ENCODE results near the gene HUS1.
"Not testable (repeated sequence)": the region's sequence is repeated elsewhere in the genome, so short reads cannot be mapped to it uniquely, and the experiment has no call there.

Gene HUS1

DNA sequence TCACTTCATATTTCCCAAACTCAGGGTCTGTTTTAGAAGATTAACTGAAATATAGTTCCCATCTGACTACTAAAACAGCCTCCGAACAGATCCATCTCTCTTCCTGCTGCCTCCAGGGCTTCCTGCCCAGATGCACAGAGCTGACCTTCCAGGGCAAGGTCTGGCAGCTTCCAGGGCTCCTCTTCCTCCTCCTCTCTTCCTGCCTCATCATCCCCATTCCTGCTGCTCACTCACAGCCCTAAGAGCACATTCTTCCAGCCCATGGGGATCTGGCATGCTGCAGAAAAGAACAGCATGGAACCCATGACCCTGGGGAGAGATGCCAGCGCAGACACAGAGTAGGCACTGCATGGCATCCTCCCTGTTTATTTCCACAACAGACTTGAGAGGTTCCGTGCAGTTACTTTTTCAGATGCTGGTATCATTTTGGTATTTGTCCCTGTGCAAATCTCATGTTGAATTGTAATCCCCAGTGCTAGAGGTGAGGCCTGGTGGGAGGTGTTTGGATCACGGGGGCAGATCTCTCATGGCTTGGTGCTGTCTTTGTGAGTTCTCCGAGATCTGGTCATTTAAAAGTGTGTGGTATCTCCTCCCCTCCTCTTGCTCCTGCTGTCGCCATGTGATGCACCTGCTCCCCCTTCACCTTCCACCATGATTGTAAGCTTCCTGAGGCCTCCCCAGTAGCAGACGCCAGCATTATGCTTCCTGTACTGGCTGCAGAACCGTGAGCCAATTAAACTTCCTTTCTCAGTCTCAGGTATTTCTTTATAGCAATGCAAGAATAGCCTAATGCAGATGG, 35.5 kb downstream of the HUS1 start:
- DNase-seq, result no peak

- not testable (repeated sequence) for DNase-seq
Measured at GRCh38 chr7:47942651-47943050, 36.8 kb downstream of the HUS1 start.

DNA sequence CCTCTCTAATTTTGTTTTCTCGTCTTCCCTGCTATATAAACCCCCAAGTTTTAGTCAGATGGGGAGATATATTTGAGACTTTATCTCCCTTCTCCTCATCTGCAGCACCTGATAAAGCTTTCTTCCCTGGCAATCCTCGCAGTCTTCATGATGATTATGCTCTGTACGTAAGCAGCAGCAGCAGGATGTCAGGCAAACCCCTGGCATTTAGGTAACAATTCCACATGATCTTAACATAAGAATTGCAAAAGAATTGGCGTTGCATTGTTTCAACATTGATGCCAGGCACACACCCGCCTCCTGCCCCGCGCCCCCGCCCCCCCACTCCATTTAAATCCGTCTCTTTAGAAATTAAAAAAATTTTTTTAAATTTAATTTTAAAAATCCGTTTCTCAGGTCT, 37.3 kb downstream of the HUS1 start:
- no peak for DNase-seq

GRCh38 chr7:47941136-47941844, 38.1 kb downstream of the HUS1 start:
- no peak for DNase-seq

GRCh38 chr7:47940088-47941013, 39.1 kb downstream of the HUS1 start:
- no peak for DNase-seq

- DNase-seq, result no peak
Measured at GRCh38 chr7:47939425-47940036, 39.9 kb downstream of the HUS1 start.

DNA sequence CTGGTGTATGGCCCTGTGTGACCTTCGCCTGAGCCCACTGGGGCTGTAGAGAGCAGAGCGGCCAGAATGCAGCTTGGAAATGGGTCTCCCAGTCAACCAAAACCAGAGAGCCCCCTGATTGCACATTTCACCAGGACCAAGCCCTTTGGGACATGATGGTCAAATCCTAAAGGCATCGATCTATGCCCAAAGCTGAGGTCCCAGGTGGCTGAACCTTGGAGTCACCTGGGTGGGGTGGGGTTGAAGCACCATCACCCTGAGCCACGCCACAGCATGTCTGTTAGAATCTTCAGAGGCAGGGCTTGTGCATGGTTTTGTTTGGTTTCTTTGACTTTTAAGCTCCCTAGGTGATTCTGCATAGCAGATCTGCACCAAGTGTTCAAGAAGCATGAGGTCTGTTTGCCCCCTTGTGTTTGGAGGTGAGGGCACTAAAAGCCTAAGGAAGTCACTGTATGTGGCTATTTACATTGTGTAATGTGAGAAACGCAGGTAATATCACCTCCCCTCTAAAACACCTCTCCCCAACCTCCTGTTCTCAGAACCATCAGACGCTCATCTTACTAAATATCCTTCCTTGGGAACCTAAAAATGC, 40.7 kb downstream of the HUS1 start:
- DNase-seq, result no peak

DNA sequence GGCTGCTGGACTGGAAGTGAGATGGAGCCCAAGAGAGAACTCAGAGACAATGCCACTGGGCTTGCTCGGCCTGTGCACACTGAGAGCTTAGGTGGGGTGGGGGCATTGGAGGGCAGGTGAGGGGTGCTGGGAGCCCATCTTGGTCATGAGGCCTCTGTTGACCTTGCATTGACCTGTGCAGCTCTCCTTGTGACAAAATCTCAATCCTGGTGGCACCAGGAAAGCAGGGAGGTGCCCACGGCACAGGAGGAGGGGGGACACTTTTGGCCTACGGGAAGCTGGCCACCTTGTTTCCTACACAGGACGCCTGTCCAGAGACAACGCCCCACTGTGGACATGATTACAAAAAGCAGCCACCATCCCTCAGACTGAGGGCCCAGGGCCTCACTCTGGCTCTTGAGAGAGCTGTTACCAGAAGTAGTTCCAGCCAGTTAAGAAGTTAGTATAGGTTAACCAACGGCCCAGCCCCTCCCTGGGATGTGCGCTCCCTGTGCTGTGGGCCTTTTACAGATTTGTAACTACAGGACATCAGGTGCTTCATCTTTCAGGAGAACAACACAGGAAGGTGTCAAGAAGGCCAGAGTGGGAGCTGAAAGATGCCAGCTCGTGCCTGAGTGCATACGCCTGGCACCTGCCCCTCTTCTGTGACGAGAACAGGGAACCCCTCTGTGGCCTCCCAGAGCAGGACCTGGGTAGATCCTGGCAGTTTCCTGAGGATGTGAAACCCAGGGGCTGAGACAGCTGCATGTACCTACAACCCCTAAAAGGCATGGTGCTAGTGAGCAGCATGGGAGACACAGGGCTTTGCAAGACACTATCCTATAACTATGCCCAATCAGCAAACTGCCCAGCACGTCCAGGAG, 41.5 kb downstream of the HUS1 start:
- DNase-seq, result no peak

- no peak for DNase-seq
Measured at GRCh38 chr7:47937065-47937687, 42.2 kb downstream of the HUS1 start.

GRCh38 chr7:47936323-47936722, 43.1 kb downstream of the HUS1 start:
- DNase-seq, result no peak

DNA sequence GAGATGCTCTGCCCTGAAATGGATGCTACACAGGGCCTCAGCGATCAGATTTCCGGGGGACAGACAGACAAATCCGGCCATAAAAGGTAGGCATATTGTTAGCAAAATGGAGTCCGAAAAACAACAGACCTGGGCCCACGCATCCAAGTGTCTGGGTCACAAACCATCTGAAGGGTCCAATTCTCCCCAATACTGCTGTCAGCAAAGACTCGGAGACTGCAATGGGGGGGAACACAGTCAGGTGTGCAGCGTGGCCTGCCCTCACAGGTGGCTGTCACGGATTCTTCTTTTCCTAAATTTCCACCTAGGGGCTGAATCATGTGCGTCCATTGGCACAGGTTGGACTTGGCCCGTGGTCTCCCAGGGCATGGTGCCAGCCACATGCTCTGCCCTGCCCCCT, 44.1 kb downstream of the HUS1 start:
- no peak for DNase-seq

GRCh38 chr7:47934831-47935230, 44.6 kb downstream of the HUS1 start:
- no peak for DNase-seq

GRCh38 chr7:47933215-47933614, 46.2 kb downstream of the HUS1 start:
- DNase-seq, result no peak

GRCh38 chr7:47932466-47933037, 46.9 kb downstream of the HUS1 start:
- no peak for DNase-seq

GRCh38 chr7:47932016-47932415, 47.4 kb downstream of the HUS1 start:
- no peak for DNase-seq

GRCh38 chr7:47931005-47932004, 48.1 kb downstream of the HUS1 start:
- no peak for DNase-seq

DNA sequence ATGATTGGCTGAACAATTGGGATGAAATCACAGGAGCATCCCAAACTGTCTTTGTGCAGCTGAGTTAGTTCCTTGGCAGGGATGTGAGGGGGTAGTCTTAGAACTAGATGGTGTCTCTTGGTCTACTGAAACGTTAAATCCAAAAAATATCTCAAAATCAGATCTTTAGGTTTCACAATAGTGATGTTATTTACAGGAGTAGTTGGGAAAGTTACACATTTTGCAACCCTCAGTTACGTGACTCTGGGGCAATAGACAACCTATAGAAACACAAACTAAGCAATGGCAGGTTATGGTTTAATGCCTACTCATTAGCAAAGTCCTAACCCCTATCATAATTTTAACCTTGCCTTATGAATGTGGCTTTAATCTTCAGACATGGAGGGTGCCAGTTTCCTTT, 55.1 kb downstream of the HUS1 start:
- DNase-seq, result no peak

DNA sequence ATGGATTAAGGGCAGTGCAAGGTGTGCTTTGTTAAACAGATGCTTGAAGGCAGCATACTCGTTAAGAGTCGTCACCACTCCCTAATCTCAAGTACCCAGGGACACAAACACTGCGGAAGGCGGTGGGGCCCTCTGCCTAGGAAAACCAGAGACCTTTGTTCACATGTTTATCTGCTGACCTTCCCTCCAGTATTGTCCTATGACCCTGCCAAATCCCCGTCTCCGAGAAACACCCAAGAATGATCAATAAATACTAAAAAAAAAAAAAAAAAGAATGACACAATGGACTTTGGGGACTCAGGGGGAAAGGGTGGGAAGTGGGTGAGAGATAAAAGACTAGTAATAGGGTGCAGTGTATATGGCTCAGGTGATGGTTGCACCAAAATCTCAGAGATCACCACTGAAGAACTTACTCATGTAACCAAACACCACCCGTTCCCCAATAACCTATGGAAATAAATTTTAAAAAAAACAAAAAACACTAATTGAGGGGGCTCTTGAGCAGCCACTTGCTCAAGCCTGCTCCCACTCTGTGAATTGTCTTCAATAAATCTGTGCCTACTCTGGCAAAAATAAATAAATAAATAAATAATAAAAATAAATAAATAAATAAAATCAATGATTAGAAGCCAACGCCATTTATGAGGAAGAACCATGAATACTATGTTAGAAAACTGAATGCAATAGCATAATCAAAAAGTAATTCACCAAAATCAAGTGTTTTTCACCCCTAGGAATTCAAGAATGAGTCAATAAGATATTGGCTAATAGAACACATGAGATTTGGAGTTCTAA, 56.1 kb downstream of the HUS1 start:
- not testable (repeated sequence) for DNase-seq

All from activated gamma-delta T cell treated with Interleukin-2 at 50 U/mL for 16 hours (primary cell).